Left ventricle myocardium inferior (tissue), 1 donor: ENCODE measurements around the gene ZFP57. TPM values are rescaled to one million over a fixed set of nuclear protein-coding genes. Genes with fewer than 3 reads are reported as not detected.
"Not testable (repeated sequence)": the region's sequence is repeated elsewhere in the genome, so short reads cannot be mapped to it uniquely, and the experiment has no call there.

Source experiments
- DNase-seq: peaks from one replicate; pipeline ENCODE4 v3.0.0-alpha.2; 2020
- H3K27ac ChIP-seq: fragments of 200-600 bp; replicated peaks from 2 replicates; pipeline ENCODE4 v1.8.0; 2021
- H3K27me3 ChIP-seq: fragments of 200-600 bp; 2 replicates; pipeline ENCODE4 v1.8.0; 2021; ENCODE audit warnings: low read depth
- H3K36me3 ChIP-seq: fragments of 200-600 bp; 2 replicates; pipeline ENCODE4 v1.8.0; 2021
- H3K4me1 ChIP-seq: fragments of 200-600 bp; 2 replicates; pipeline ENCODE4 v1.8.0; 2021
- H3K4me3 ChIP-seq: fragments of 200-600 bp; 2 replicates; pipeline ENCODE4 v1.8.0; 2021; ENCODE audit warnings: mild to moderate bottlenecking, moderate library complexity
- H3K9me3 ChIP-seq: fragments of 200-600 bp; replicated peaks from 2 replicates; pipeline ENCODE4 v1.8.0; 2021
- intact Hi-C: fragments of 100-400 bp; cut with micrococcal nuclease; formaldehyde crosslinking; loops from one replicate; pipeline ENCODE4 v1.11.0; 2022
- total RNA-seq: library from RNA; stranded (reverse); fragmentation: NEBNext Ultra II Directional; extraction: Animal tissue kit (Norgen Biotek cat#: 25700); gene quantifications from one replicate; pipeline ENCODE4 v1.2.1, GENCODE V29; 2021
- TF ChIP-seq, protein P1 (sequence below): fragments of 200-600 bp; IDR thresholded peaks from 2 replicates; pipeline ENCODE4 v1.8.0; 2021; ENCODE audit warnings: antibody characterized with exemption, mild to moderate bottlenecking, borderline replicate concordance
- donor health status: DM: no; HTN: yes; CAD: no; lungs with severe emphysema.

ZFP57 gene
- total RNA-seq, 1 donor from 2014 or later = not detected

DNA sequence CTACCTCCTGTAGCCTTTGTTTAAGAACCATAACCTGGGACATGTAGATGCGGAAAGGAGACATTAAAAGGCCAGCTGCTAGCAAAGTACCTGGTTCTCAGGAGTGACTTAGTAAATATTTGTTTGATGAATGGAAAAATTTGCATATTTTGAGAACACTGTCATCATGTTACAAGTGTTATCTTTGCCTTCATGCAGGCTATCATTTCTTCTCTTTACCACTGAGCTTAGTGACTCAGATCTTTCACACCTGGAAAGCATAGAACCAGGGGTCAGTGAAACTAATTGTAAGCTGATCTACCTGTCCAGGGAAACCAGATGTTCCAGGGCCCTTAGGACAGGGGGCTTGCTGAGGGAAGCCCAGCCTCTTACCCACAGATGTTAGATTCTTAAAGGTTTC lies 5.4 kb downstream of the ZFP57 start:
- no peak overlapping the region for H3K4me3 ChIP-seq
- peaks cover 18% of the 10 kb centered on the region for H3K27me3 ChIP-seq
- H3K27ac ChIP-seq = no peak overlapping the region
- DNase-seq = no peak
- H3K4me1 ChIP-seq = no peaks in the 10 kb centered on the region
- H3K9me3 ChIP-seq = no peaks in the 10 kb centered on the region
- H3K36me3 ChIP-seq = no peaks in the 10 kb centered on the region
- TF ChIP-seq, protein P1, sequence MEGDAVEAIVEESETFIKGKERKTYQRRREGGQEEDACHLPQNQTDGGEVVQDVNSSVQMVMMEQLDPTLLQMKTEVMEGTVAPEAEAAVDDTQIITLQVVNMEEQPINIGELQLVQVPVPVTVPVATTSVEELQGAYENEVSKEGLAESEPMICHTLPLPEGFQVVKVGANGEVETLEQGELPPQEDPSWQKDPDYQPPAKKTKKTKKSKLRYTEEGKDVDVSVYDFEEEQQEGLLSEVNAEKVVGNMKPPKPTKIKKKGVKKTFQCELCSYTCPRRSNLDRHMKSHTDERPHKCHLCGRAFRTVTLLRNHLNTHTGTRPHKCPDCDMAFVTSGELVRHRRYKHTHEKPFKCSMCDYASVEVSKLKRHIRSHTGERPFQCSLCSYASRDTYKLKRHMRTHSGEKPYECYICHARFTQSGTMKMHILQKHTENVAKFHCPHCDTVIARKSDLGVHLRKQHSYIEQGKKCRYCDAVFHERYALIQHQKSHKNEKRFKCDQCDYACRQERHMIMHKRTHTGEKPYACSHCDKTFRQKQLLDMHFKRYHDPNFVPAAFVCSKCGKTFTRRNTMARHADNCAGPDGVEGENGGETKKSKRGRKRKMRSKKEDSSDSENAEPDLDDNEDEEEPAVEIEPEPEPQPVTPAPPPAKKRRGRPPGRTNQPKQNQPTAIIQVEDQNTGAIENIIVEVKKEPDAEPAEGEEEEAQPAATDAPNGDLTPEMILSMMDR = no peak
- intact Hi-C loops = no loop called here

DNA sequence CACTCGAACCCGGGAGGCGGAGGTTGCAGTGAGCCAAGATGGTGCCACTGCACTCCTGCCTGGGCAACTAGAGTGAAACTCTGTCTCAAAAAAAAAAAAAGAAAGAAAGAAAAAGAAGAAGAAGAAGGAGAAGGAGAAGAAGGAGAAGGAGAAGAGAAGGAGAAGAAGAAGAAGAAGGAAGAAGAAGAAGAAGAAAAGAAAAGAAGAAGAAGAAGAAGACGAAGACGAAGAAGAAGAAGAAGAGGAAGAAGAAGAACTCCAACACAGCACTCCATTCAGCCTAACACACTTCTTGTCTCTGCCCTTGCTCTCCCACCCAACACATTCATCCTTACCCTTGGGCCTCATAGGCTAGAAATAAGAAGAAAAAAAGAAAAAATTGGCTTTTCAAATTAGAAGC lies 6.9 kb downstream of the ZFP57 start:
- Histone ChIP-seq H3K4me3 (no peak overlapping the region), H3K4me1 (no peaks in the 10 kb centered on the region), H3K27me3 (peaks cover 6% of the 10 kb centered on the region), H3K27ac (no peak overlapping the region), H3K36me3 (no peaks in the 10 kb centered on the region), H3K9me3 (no peaks in the 10 kb centered on the region)
- intact Hi-C loops = no loop called here
- TF ChIP-seq, protein P1 = no peak
- DNase-seq = no peak

DNA sequence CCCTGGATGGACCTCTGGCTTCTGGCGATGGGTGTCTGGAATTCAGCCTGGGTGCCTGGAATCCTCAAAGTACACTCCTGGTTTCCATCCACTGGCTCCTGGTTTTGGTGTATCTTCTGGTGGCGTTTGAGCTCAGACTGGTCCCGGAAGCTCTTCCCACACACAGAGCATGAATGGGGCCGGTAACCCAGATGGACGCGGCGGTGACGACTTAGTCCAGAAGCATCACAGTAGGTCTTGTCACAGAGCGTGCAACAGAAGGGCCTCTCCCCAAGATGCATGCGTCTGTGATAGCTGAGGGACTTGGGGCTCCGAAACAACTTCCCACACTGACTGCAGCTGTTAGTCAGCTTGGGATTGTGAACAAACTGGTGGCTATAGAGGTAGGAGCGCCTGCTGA lies 7.8 kb downstream of the ZFP57 start:
- H3K4me1 ChIP-seq = no peaks in the 10 kb centered on the region
- TF ChIP-seq, protein P1 = no peak
- H3K27ac ChIP-seq = no peak overlapping the region
- intact Hi-C loops = no loop called here
- H3K36me3 ChIP-seq = no peaks in the 10 kb centered on the region
- no peak overlapping the region for H3K4me3 ChIP-seq
- no peaks in the 10 kb centered on the region for H3K9me3 ChIP-seq
- H3K27me3 ChIP-seq = peaks cover 6% of the 10 kb centered on the region
- no peak for DNase-seq

DNA sequence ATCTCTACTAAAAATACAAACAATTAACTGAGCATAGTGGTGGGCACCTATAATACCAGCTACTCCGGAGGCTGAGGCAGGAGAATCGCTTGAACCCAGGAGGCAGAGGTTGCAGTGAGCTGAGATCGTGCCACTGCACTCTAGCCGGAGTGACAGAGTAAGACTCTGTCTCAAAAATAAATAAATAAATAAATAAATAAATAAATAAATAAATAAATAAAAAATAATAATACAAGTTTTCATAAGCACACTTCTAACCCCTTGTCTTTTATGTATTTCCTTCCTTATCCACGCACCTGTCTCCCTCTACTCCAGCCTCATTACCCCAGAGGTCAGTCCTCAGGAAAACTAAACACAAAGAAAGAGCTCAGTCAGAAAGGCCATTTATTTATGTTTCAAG lies 8.8 kb downstream of the ZFP57 start:
- intact Hi-C loops, H3K9me3 ChIP-seq, H3K27me3 ChIP-seq, H3K36me3 ChIP-seq, H3K4me1 ChIP-seq, DNase-seq, H3K4me3 ChIP-seq, H3K27ac ChIP-seq: not testable (repeated sequence)

DNA sequence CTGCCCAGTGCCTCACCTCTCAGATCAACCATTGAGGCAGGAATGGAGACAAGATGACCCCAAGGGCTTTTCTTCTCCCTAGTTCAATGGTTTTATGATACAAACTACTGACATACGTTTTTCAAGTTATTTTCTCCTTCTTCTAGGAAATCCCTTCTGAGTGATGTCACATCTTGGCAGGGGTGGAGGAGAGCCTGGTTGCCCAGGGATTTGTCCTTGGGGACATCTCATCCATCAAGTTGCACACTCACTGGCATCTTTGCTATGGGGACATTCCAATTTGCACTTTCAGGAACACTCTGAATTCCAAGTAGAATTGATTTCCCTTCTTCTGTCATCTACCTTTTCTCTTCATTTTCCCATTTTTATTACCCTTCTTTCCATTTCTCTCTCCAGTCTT lies 9.9 kb downstream of the ZFP57 start:
- peaks cover 10% of the 10 kb centered on the region for H3K27me3 ChIP-seq
- no peak overlapping the region for H3K4me3 ChIP-seq
- TF ChIP-seq, protein P1 = no peak
- no peaks in the 10 kb centered on the region for H3K9me3 ChIP-seq
- no peak overlapping the region for H3K27ac ChIP-seq
- no peaks in the 10 kb centered on the region for H3K36me3 ChIP-seq
- H3K4me1 ChIP-seq = peaks cover 12% of the 10 kb centered on the region
- no peak for DNase-seq
- intact Hi-C loops = no loop called here

DNA sequence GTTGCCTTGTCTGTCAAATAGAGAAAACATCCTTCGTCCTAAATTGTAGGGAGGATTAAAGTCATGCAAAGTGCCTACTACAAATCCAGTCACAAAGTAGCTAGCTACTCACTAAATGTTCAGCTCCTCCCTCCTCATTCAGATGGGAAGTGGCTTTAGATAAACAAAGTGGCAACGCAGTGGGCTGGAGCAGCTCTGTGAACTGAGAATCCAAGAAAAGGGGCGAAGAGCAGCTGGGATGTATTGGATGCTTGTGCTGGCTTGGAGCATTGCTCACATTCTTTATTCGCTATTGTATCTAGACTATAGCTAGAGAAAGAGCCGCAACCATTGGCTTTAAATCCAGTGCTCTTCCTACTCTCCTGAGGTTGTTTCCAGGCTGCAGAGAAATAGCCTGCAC lies 13.8 kb downstream of the ZFP57 start:
- Histone ChIP-seq H3K27ac (no peak overlapping the region), H3K27me3 (peaks cover 35% of the 10 kb centered on the region), H3K4me3 (no peak overlapping the region), H3K4me1 (peaks cover 16% of the 10 kb centered on the region), H3K36me3 (no peaks in the 10 kb centered on the region), H3K9me3 (no peaks in the 10 kb centered on the region)
- DNase-seq = no peak
- TF ChIP-seq, protein P1 = no peak
- intact Hi-C loops = no loop called here
